Neural cell (in vitro differentiated cells): ENCODE measurements around the gene FCHSD1. TPM values are rescaled to one million over a fixed set of nuclear protein-coding genes. Genes with fewer than 3 reads are reported as not detected.

Experiments
- H2AFZ ChIP-seq: fragments of 200-600, 300-800 bp; sonication (generic), shearing (Covaris generic); 2 replicates; pipeline ENCODE4 v1.6.0; 2014; ENCODE audit warnings: low read depth, mild to moderate bottlenecking, antibody characterized with exemption, low read length, moderate library complexity
- H3F3A ChIP-seq: fragments of 200-600 bp; shearing (Covaris generic); 2 replicates; pipeline ENCODE4 v1.6.1; 2016; ENCODE audit warnings: mild to moderate bottlenecking, moderate library complexity, mixed read lengths, antibody characterized with exemption, low read length; ENCODE audit not compliant: insufficient read depth, poor library complexity, severe bottlenecking
- H3K27ac ChIP-seq: fragments of 200-600, 300-800 bp; sonication (generic), shearing (Covaris generic); 2 replicates; pipeline ENCODE4 v1.5.1; 2014; ENCODE audit warnings: mild to moderate bottlenecking, low read length, moderate library complexity
- H3K27me3 ChIP-seq: fragments of 300-800, 200-600 bp; sonication (generic), shearing (Covaris generic); 2 replicates; pipeline ENCODE4 v1.6.0; 2014; ENCODE audit warnings: mild to moderate bottlenecking, low read depth, low read length, moderate library complexity; ENCODE audit not compliant: insufficient read depth
- H3K36me3 ChIP-seq: fragments of 300-800, 200-600 bp; sonication (generic), shearing (Covaris generic); 2 replicates; pipeline ENCODE4 v1.5.1; 2014; ENCODE audit warnings: mild to moderate bottlenecking, antibody characterized with exemption, low read length, moderate library complexity; ENCODE audit not compliant: insufficient read depth
- H3K4me2 ChIP-seq: fragments of 300-800, 200-600 bp; sonication (generic), shearing (Covaris generic); 2 replicates; pipeline ENCODE4 v1.6.0; 2014; ENCODE audit warnings: mild to moderate bottlenecking, low read length
- H3K4me3 ChIP-seq: fragments of 300-800, 200-600 bp; sonication (generic), shearing (Covaris generic); 2 replicates; pipeline ENCODE4 v1.5.1; 2014; ENCODE audit warnings: mild to moderate bottlenecking, low read length, moderate library complexity
- H3K79me2 ChIP-seq: fragments of 200-600 bp; shearing (Covaris generic); replicated peaks from 2 replicates; pipeline ENCODE4 v1.6.0; 2014; ENCODE audit warnings: mild to moderate bottlenecking, low read length, moderate library complexity; ENCODE audit not compliant: insufficient read depth
- H3K9ac ChIP-seq: fragments of 300-800, 200-600 bp; sonication (generic), shearing (Covaris generic); 2 replicates; pipeline ENCODE4 v1.6.1; 2016; ENCODE audit warnings: mild to moderate bottlenecking, low read length, mixed read lengths
- H3K9me2 ChIP-seq: fragments of 200-600 bp; shearing (Covaris generic); 2 replicates; pipeline ENCODE4 v1.6.1; 2016; ENCODE audit warnings: mild to moderate bottlenecking, low read length, mixed read lengths; ENCODE audit not compliant: insufficient read depth
- H3K9me3 ChIP-seq: fragments of 200-600, 300-800 bp; sonication (generic), shearing (Covaris generic); 2 replicates; pipeline ENCODE4 v1.6.1; 2016; ENCODE audit warnings: mild to moderate bottlenecking, mixed run types, low read length, moderate library complexity, mixed read lengths
- H4K20me1 ChIP-seq: fragments of 200-600 bp; shearing (Covaris generic); 2 replicates; pipeline ENCODE4 v1.6.1; 2016; ENCODE audit warnings: mild to moderate bottlenecking, mixed run types; ENCODE audit not compliant: insufficient read depth
- CTCF ChIP-seq: fragments of 450-650 bp; IDR thresholded peaks from 2 replicates; pipeline ENCODE4 v1.5.1; 2014; ENCODE audit warnings: antibody characterized with exemption, mild to moderate bottlenecking, moderate library complexity; ENCODE audit not compliant: poor library complexity, severe bottlenecking
- EP300 ChIP-seq: fragments of 450-650 bp; conservative IDR thresholded peaks from 2 replicates; pipeline ENCODE4 v1.6.1; 2014; ENCODE audit warnings: antibody characterized with exemption, mild to moderate bottlenecking, moderate library complexity; ENCODE audit not compliant: poor library complexity, severe bottlenecking
- EZH2 ChIP-seq: fragments of 200-600, 300-800 bp; shearing (Covaris generic), sonication (generic); IDR thresholded peaks from 2 replicates; pipeline ENCODE4 v1.6.1; 2014; ENCODE audit warnings: antibody characterized with exemption, low read length, borderline replicate concordance, mild to moderate bottlenecking; ENCODE audit not compliant: insufficient read depth, poor library complexity, severe bottlenecking
- MXI1 ChIP-seq: fragments of 450-650 bp; conservative IDR thresholded peaks from 2 replicates; pipeline ENCODE4 v1.6.1; 2014; ENCODE audit warnings: antibody characterized with exemption, mild to moderate bottlenecking; ENCODE audit not compliant: poor library complexity, severe bottlenecking
- POLR2AphosphoS5 ChIP-seq: IDR thresholded peaks from 2 replicates; pipeline ENCODE4 v1.6.1; 2012
- RAD21 ChIP-seq: fragments of 450-650 bp; conservative IDR thresholded peaks from 2 replicates; pipeline ENCODE4 v1.6.1; 2014; ENCODE audit warnings: antibody characterized with exemption, mild to moderate bottlenecking, moderate library complexity
- REST ChIP-seq: IDR thresholded peaks from 2 replicates; pipeline ENCODE4 v1.6.1; 2012; ENCODE audit warnings: borderline replicate concordance
- SMC3 ChIP-seq: fragments of 450-650 bp; conservative IDR thresholded peaks from 2 replicates; pipeline ENCODE4 v1.6.1; 2014; ENCODE audit warnings: antibody characterized with exemption, mild to moderate bottlenecking, moderate library complexity; ENCODE audit not compliant: poor library complexity
- TAF1 ChIP-seq: IDR thresholded peaks from 2 replicates; pipeline ENCODE4 v1.6.1; 2012; ENCODE audit warnings: low read depth
- polyA plus RNA-seq: library from polyadenylated mRNA; depleted of rRNA; stranded (reverse); fragments of >200 nt; gene quantifications from 2 replicates; pipeline ENCODE4 v1.2.3, GENCODE V29; 2014

Gene FCHSD1
- polyA plus RNA-seq, 1 donor from 2014 or later, result 3.9 TPM

GRCh38 chr5:141681695-141682641 is 30.8 kb upstream of the FCHSD1 start, which contains the start of gene ARAP3:
Gene ARAP3, minus strand, starts transcription at chr5:141682230. Its CDS starts 1,744 bp downstream, at chr5:141680486.
- no peaks in the 10 kb centered on the region for H4K20me1 ChIP-seq
- no peak within 1 kb of the TSS for H2AFZ ChIP-seq
- H3K9me3 ChIP-seq, result no peaks in the 10 kb centered on the region
- H3K9me2 ChIP-seq, result no peaks in the 10 kb centered on the region
- no peaks in the 10 kb centered on the region for H3F3A ChIP-seq
- H3K27ac ChIP-seq, result no peak within 1 kb of the TSS
- H3K9ac ChIP-seq, result no peak within 1 kb of the TSS
- no peaks in the 10 kb centered on the region for H3K79me2 ChIP-seq
- H3K27me3 ChIP-seq, result no peaks in the 10 kb centered on the region
- H3K4me2 ChIP-seq, result no peak within 1 kb of the TSS
- no peak within 1 kb of the TSS for H3K4me3 ChIP-seq
- TF ChIP-seq RAD21 (no peak), REST (no peak), TAF1 (no peak)
- H3K36me3 ChIP-seq, result no peaks in the 10 kb centered on the region

- Histone ChIP-seq H3K9ac (no peak overlapping the region), H3K27ac (no peak overlapping the region), H3K9me2 (no peaks in the 10 kb centered on the region), H3K36me3 (no peaks in the 10 kb centered on the region), H3F3A (no peaks in the 10 kb centered on the region), H2AFZ (no peak overlapping the region), H3K79me2 (no peaks in the 10 kb centered on the region), H3K4me3 (no peak overlapping the region), H3K9me3 (no peaks in the 10 kb centered on the region), H3K27me3 (no peaks in the 10 kb centered on the region), H4K20me1 (no peaks in the 10 kb centered on the region), H3K4me2 (no peak overlapping the region)
- TF ChIP-seq RAD21, result no peak
- TF ChIP-seq CTCF, result no peak
- no peak for TF ChIP-seq SMC3
- TF ChIP-seq MXI1, result no peak
- no peak for TF ChIP-seq TAF1
- no peak for TF ChIP-seq EP300
- no peak for TF ChIP-seq EZH2
- TF ChIP-seq POLR2AphosphoS5, result no peak
- TF ChIP-seq REST, result no peak
These were observed 30.1 kb upstream of the FCHSD1 start for GRCh38 chr5:141681295-141681694.
